Progenitor cell of endocrine pancreas (in vitro differentiated cells): ENCODE results near the gene RPA1. TPM values are rescaled to one million over a fixed set of nuclear protein-coding genes. Genes with fewer than 3 reads are reported as not detected.
"Not testable (repeated sequence)": the region's sequence is repeated elsewhere in the genome, so short reads cannot be mapped to it uniquely, and the experiment has no call there.

Source experiments
- DNase-seq: peaks from one replicate; pipeline ENCODE4 v3.0.0; 2021; ENCODE audit warnings: low spot score; ENCODE audit not compliant: unreplicated experiment
- H3K27ac Mint-ChIP-seq: 2 replicates; pipeline ENCODE4 v1.8.0; 2021; ENCODE audit warnings: mild to moderate bottlenecking, moderate library complexity, mixed read lengths
- H3K27me3 Mint-ChIP-seq: 2 replicates; pipeline ENCODE4 v1.8.0; 2021; ENCODE audit warnings: mixed read lengths
- H3K36me3 Mint-ChIP-seq: 2 replicates; pipeline ENCODE4 v1.8.0; 2022; ENCODE audit warnings: mixed read lengths; ENCODE audit not compliant: insufficient read depth
- H3K4me1 Mint-ChIP-seq: 2 replicates; pipeline ENCODE4 v1.8.0; 2021; ENCODE audit warnings: low read depth, mixed read lengths
- H3K4me3 Mint-ChIP-seq: 2 replicates; pipeline ENCODE4 v1.8.0; 2021; ENCODE audit warnings: low read depth, mild to moderate bottlenecking, moderate library complexity, mixed read lengths
- H3K9me3 Mint-ChIP-seq: 2 replicates; pipeline ENCODE4 v1.8.0; 2021; ENCODE audit warnings: low read depth, mixed read lengths
- CTCF ChIP-seq: fragments of 200-600 bp; sonication (generic); IDR thresholded peaks from one replicate; pipeline ENCODE4 v1.5.0; 2021; ENCODE audit warnings: antibody characterized with exemption, mild to moderate bottlenecking; ENCODE audit not compliant: unreplicated experiment
- total RNA-seq: library from RNA; stranded (reverse); gene quantifications from 2 replicates; pipeline ENCODE4 v1.2.1, GENCODE V29; 2021

Gene RPA1
- total RNA-seq, 1 donor from 2014 or later, result 119 TPM

- no peak for TF ChIP-seq CTCF
- no peak overlapping the region for H3K27ac Mint-ChIP-seq
Measured at GRCh38 chr17:1803280-1803679, 26.5 kb upstream of the RPA1 start.

GRCh38 chr17:1807890-1808289, 21.9 kb upstream of the RPA1 start:
- no peak for DNase-seq
- peaks cover 16% of the 10 kb centered on the region for H3K36me3 Mint-ChIP-seq
- H3K9me3 Mint-ChIP-seq, result no peaks in the 10 kb centered on the region
- no peak for TF ChIP-seq CTCF
- H3K4me1 Mint-ChIP-seq, result no peaks in the 10 kb centered on the region
- no peak overlapping the region for H3K27ac Mint-ChIP-seq
- no peak overlapping the region for H3K4me3 Mint-ChIP-seq
- no peaks in the 10 kb centered on the region for H3K27me3 Mint-ChIP-seq

More at GRCh38 chr17:1803280-1803679, 26.5 kb upstream of the RPA1 start:
- Mint-ChIP-seq H3K4me3 (no peak overlapping the region), H3K9me3 (no peaks in the 10 kb centered on the region), H3K36me3 (peaks cover 10% of the 10 kb centered on the region), H3K4me1 (no peaks in the 10 kb centered on the region), H3K27me3 (no peaks in the 10 kb centered on the region)
- no peak for DNase-seq

- H3K9me3 Mint-ChIP-seq, result no peaks in the 10 kb centered on the region
- DNase-seq, result no peak
- no peak for TF ChIP-seq CTCF
- H3K36me3 Mint-ChIP-seq, result peaks cover 15% of the 10 kb centered on the region
- no peaks in the 10 kb centered on the region for H3K27me3 Mint-ChIP-seq
- no peaks in the 10 kb centered on the region for H3K4me1 Mint-ChIP-seq
- H3K27ac Mint-ChIP-seq, result no peak overlapping the region
- no peak overlapping the region for H3K4me3 Mint-ChIP-seq
Measured at GRCh38 chr17:1808644-1809043, 21.2 kb upstream of the RPA1 start.

GRCh38 chr17:1809815-1810214, 20.0 kb upstream of the RPA1 start:
- not testable (repeated sequence) for H3K9me3 Mint-ChIP-seq, H3K4me3 Mint-ChIP-seq, H3K27ac Mint-ChIP-seq, H3K27me3 Mint-ChIP-seq, H3K4me1 Mint-ChIP-seq, DNase-seq
- H3K36me3 Mint-ChIP-seq, result peaks cover 11% of the 10 kb centered on the region

GRCh38 chr17:1810450-1811103, 19.2 kb upstream of the RPA1 start:
- H3K4me1 Mint-ChIP-seq, result no peaks in the 10 kb centered on the region
- peak overlapping the region; percentile 41 for H3K27ac Mint-ChIP-seq
- peaks cover 11% of the 10 kb centered on the region for H3K36me3 Mint-ChIP-seq
- no peak for TF ChIP-seq CTCF
- H3K9me3 Mint-ChIP-seq, result no peaks in the 10 kb centered on the region
- DNase-seq, result no peak
- no peak overlapping the region for H3K4me3 Mint-ChIP-seq
- no peaks in the 10 kb centered on the region for H3K27me3 Mint-ChIP-seq

GRCh38 chr17:1813088-1813487, 16.7 kb upstream of the RPA1 start:
- H3K4me3 Mint-ChIP-seq, result no peak overlapping the region
- H3K27ac Mint-ChIP-seq, result no peak overlapping the region
- DNase-seq, result no peak

More at GRCh38 chr17:1813088-1813487, 16.7 kb upstream of the RPA1 start:
- H3K9me3 Mint-ChIP-seq, result no peaks in the 10 kb centered on the region
- no peak for TF ChIP-seq CTCF
- H3K4me1 Mint-ChIP-seq, result no peaks in the 10 kb centered on the region
- H3K27me3 Mint-ChIP-seq, result no peaks in the 10 kb centered on the region
- H3K36me3 Mint-ChIP-seq, result peaks cover 9% of the 10 kb centered on the region
